HG03045 (cell line): ENCODE data around the gene NPHP4.

Experiments
- ATAC-seq: cut with Tn5 transposase; IDR thresholded peaks from one replicate; pipeline ENCODE4 v1.9.1; 2021; ENCODE audit warnings: mild to moderate bottlenecking, moderate library complexity; ENCODE audit not compliant: unreplicated experiment

Gene NPHP4

DNA sequence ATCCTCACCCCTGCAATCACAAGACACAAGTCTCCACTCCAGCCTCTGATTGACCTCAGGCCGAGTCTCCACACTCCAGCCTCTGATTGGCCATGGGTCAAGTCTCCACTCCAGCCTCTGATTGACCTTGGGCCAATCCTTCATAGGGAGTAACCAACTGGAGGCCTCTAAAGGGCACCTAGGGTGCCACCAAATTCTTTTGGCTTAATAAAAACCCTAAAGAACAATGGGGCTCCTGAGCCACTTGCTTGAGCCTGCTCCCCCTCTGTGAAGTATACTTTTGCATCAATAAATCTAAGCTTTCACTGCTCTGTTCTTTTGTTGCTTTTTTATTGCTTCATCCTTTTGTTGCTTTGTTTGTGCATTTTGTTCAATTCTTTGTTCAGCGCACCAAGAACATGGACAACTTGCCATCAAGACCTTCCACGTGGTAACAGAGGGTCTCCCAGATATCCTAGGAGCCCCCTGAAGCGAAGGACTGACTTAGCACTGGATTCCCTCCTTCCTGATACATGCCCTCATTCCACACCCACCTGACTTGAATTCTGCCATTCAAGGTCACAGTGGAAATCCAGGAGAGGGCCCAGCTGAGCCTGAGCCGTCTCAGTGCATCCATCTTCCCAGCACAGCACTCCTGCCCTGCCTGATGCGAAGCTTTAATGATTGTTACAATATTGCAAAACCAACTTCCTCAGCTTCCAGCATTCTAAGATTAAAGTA lies 152.9 kb downstream of the NPHP4 start:
- ATAC-seq = no peak

DNA sequence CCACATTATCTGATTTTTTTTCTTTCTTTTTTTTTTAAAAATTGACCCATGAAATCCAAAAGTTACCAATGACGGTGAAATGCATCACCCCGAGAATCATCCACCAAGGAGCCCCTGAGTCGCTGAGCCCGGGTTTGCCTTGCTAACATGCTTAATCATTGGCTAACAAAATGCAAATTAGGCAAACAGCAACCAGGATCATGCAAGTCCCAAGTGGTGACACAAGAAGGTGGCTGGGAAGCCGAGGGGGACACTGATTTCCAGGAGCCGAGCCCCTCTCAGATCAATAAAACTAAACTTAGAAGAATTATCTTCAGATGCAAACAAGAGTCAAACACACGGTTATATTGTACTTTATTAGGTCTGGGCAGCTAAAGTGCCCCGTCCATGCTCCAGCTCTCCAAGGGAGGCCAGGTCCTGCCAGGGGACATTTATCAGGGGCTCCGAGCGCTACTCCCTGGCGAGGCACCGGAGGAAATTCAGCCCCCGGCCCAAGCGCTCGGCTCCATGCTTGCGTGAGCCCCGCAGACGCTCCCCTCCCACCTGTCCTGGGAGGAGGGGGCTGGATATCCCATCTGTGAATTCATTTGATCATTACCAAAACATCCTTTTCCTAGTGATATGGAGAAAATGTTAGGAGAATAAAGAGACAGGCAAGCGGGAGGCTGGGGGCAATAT lies 154.1 kb downstream of the NPHP4 start:
- ATAC-seq = no peak

DNA sequence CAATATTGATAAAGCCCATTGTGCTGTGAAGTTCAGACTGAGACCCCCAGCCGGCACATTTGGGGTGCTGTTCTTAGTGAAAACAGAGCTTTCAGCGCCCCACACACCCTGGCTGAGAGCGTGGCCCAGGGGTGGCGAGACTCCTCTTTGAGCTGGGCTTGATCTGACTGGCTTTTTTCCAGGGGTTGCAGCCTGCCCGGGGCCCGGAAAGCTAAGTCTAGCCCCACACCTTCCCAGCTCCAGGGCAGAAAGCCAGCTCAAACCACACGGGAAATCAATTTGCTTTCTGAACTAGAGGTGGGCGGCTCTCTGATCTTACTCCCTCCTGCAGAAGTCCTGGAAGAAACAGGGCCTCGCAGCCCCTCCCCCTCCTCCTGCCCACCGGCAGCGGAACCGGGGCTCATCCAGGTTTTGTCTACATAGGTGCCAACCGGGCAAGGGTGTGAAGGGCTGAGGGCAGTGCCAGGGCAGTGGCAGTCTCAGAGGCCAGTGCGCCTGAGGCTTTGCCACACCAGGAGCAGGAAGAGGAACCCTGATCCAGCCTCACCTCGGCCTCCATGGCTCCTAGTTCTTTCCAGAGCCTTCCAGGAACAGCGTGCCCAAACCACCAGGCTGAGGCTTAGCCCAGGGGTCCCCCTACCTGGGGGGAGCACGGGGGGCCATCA lies 155.3 kb downstream of the NPHP4 start:
- no peak for ATAC-seq

DNA sequence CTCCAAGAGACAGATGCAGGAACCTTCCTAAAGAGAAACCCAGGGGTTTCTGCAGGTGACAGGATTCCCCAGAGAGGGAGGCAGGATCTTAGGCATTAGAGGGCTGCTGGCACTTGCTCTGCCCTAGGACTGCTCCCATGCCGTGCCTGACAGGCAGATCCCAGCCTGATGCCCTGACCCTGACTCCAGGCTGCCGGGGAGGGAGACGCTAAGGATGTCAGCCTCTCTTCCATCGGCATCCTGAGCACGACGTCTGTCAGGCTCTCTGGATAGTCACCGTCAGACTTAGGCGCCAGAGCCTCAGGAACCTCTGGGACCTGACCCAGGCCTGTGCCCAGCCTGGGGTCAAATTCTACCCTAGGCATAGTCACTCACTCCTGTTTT lies 157.1 kb downstream of the NPHP4 start:
- ATAC-seq = no peak

DNA sequence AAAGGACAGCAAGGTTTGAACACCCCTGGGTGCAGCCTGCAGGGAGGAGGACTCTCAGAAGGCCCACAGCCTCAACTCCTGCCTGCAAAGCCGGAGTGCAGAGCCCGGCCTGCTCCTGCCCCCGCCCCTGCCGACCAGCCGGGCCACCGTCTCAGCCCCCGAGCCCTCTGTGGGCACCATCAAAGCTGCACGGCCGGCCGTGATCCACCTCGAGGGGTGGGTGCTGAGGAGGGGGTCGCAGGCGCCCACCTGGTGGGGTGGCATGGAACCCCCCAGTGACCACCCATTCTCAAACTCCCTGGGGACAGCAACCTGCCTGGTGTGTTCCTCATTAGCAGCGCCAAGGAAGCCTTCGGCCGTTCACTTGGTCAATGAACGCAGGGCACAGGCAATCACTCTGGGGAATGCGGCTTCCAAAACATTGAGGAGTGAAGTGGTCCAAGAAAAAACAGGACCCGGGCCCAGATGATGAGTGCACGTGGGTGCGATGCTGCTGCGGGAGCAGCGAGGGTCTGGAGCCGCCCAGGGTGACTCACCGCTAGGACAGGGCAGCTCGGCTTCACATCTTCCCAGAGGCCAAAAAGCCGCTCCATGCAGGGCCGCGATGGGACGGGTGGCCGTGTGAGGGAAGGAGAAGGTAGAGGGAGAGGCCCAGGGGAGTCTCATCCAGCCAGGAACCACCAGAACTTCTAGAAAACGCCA lies 157.6 kb downstream of the NPHP4 start:
- no peak for ATAC-seq

DNA sequence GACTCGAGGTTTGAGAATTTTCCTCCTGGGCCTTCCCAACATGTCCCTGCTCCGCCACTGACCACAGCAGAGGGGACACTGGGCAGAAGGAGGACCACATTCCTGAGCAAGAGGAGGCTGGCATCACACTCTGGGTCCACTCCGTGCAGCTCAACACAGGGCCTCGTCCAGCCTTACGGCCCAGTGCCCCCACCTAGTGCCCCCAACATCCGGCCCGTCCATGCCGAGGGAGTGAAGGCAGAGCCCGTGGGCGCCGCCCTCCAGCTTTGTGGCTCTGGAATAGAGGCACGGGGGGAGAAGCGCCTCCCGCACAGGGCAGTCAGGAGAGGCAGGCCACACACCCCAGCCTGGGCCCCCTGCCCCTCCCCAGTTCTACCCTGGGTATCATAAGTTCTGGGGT lies 158.3 kb downstream of the NPHP4 start:
- ATAC-seq = no peak

DNA sequence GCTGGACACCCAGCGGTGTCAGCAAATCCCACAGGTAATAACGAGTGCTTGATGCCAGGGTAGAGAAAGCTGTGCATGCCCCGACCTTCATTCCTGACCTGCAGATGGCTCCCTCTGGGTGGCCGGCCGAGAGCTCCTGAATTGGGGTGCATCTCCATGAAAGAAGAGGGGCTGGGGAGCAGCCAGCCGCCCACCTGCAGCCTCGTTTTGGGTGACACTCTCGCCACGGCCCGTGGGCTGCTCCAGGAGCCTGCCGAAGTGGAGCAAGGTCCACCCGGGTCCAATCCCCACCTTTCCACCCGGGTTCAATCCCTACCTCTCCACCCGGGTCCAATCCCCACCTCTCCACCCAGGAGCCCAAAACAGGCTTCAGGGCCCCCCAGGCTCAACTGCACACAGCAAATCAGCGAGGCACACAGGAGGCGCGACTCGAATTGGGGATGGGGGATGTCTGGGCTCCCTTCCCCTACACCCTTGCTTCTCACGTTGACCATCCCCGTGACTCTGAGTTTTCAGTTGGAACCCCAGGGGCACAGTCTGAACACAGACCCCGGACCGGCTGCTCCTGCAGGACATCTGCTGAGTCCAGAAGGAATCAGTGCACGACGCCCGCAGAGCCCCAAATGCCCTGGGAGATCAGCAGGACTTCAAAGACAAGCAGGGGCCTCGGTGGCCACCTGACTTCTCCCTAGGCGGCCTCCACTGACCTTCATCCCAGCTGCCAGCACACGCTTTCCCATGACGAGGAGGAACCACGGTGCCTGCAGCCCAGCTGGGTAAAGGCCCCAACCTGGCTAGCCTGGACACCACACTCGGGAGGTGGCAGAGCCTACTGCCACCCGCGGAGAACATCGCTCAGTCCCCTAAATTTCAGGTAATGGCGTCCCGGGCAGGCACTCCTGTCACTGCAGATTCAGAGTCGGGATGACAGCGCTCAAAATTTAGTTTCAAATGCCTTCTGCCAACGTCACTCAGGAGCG lies 159.0 kb downstream of the NPHP4 start:
- no peak for ATAC-seq

DNA sequence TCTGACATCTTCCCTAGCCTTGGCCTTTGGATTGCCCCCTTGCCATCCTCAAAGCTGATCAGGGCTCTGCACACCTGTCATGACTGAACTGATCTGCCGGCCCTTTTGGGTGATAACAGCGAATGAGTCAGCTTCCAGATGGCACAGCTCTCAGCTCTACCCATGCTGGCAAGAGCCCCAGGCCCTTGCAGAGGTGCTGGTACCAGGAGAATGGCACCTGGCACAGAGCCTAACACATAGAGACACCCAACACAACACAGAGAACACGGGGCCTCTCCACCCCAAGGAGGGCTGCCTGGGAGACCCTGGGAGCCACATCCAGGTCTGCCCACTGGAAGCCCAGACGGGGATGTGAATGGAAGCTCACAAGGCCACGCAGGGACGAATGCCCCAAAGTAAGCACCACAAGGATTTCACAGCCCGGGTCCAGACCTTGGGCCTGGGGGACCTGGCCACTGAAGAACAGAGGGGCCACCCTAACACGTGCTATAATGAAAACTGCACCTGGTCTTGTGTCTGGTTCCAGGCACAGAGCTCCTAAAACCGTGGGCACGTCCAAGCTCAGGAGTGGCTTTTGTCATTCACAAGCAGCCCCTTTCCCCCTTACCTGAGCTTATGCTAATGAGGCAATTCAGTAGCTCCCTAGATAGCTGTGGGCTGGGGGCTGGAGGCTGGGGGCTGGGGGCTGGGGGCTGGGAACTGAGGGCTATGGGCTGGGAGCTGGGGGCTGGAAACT lies 160.5 kb downstream of the NPHP4 start:
- ATAC-seq = no peak

DNA sequence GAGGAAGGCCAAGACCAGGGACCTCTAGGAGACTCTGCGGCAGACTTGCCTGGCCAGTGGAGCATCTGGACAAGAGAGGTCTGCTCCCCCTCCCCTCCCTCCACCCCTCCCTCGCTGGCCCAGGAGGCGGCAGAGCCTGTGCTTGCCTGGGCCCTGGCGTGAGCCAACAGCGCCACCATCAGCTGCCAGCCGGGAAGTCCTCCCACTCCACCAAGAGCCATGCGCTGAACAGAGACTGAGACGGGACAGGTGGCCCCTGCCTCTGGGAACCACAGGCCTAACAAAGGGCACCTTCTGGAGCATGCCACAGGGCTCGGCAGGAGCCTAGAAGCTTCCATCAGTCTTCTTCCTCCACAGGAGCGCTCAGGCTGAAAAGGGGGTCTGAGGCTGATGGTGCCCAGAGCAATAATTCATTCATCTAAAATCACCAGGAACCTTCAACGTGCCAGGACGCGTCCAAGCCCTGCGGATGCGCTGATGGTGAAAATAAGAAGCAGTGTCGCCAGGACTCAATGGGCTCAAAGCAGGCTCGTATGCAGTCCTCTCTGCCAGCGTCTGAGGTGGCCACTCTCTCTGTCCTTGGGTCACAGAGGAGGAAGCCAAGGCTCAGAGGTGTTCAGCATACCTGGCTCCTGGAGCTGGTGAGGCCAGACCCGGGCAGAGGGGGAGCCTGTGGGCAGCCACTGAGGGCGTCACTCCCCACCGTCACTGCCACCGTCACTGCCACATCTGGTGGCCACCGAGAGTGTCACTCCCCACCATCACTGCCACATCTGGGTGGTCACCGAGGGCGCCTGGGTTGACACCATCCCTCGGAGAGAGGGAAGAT lies 161.2 kb downstream of the NPHP4 start:
- ATAC-seq = no peak

DNA sequence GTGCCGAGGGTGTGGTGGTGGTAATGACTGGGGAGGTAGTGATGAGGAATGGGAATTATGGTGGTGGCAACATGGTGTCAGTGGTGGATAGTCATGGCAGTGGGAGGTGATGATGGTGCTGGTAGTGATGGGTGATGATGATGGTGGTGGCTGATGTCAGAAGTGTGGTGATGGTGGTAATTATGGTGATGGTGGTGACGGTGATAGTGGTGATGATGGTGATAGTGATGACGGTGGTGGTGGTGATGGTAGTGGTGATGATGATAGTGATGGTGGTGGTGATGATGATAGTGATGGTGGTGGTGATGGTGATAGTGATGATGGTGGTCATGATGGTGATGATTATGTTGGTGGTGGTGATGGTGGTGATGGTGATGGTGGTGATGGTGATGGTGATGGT lies 162.8 kb downstream of the NPHP4 start:
- ATAC-seq = no peak

DNA sequence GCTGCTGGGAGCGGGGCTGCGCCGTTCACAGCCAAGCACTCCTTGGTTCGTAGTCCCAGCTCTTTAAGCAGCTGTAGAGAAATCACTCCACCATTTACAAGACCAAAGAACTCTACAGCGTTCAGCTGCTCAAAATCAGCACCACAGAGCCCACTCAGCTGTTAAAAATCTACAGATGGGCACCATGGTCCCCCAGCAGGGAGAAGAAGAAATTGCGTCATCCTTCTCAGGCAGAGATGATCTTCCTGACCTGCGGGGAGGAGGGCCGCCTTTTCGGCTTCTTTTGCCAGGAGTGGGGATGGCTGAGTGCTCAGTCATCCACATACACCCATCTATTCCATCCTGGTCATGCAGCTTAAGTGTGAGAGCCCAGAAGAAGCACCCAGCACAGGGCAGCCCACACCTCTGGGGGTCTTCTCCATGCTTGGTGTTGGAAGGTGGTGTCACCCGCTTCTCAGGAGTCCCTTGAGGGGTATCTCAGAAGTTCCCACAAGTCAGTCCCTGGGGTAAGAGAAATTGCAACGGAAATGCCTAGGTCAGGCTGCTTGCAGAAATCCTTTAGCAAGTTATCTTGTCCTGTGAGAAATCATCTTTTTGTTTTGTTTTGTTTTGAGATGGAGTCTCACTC lies 163.8 kb downstream of the NPHP4 start:
- ATAC-seq = no peak

DNA sequence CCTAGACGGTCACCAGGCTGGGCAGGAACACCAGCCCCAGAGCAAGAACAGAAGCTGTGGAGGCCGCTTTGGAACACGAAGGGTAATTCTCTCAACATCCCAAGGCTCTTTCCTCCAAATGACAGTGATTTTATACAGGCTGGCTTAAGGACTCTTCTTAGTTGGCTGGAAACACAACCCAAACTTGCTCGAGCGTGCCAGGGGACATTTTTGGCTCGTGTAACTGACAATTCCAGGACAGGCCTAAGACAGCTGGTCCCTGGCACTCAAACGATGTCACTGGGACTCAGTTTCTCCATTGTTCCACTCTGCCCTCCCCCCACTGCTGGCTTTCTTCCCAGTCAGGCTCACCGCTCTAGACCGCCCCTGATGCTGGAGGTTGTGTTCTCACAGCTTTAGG lies 164.7 kb downstream of the NPHP4 start:
- no peak for ATAC-seq

DNA sequence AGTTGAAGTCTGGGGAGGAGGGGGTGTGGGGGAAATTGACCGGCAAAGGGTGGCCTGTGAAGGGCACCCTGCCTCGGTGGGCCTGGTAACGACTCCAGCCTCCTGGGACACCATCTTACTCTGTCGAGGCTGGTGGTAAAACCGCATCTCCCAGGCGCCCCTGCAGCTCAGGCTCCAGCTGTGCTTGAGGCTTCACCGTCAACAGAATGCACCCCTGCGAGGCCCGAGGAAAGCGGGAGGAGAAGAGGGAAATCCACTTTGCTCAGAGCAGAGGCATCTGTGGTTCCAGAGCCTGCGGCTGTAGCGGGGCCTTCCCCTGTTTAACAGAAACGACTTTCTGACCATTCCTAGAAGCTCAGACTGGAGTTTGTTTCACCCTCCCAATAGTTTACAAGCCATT lies 165.6 kb downstream of the NPHP4 start:
- no peak for ATAC-seq

DNA sequence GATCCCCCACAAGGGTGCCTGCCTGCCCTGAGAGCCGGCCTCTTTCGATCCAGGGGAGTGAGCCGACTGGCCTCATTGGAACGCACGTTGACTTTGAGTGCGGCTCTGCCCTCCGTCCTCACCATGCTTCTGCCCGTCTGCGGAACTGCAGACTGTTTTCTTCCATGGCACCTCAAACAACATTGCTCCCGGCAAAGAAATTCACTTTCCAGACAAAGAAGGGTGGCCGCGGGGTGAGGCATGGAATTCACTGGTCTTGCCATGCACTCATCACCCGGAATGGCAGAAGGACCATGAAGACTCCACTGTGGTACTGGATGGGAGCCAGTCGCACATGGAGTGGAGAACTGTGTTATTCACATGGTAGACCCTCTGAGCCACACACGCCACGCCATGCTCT lies 169.5 kb downstream of the NPHP4 start:
- ATAC-seq = no peak

DNA sequence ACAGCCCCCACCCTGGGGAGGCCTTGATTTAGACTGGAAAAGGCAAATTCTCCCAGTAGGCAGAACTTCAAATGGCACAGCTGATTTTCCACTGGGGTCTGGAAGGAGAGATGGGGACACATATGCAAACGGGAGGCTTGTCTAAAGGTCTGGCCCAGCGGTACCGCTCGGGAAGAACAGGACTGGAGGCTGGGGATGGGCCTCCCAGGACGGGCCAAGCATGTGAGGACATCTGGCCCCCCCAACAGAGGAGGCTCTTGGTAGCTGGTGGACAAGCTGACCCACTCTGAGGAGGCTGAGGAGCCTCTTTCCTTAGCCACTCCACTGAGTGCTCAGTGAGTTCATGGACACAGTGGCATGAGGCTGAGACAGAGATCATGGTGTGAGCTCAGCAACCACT lies 170.0 kb downstream of the NPHP4 start:
- ATAC-seq = no peak

DNA sequence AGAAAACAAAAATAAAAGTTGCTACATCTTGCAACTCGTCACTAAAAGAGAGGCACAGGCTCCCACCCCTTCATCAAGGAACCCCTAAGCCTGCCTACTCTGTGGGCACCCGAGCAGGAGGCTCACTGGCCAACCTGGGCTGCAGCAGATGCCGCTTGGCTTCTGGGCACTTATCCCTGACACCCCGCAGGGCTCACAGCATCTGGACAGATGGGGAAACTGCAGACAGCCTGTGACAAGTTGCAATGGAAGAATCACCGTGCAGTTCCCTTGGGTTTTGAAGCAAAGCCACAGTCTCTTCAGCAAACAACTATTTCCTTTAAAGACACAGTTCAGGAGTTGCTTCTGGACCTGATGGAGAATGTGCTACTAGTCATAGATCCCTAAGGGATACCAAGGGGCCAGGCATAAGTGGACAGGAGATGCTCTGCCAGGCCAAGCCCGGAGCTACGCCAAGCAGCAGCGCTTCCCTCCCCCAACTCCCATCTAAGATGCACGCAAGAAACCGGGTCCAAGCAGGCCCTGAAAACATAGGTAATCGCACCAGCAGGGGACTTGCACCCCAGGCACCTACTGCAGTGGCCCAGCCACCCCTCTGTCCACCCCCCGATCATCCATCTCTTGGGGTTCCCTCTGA lies 170.6 kb downstream of the NPHP4 start:
- ATAC-seq = no peak

DNA sequence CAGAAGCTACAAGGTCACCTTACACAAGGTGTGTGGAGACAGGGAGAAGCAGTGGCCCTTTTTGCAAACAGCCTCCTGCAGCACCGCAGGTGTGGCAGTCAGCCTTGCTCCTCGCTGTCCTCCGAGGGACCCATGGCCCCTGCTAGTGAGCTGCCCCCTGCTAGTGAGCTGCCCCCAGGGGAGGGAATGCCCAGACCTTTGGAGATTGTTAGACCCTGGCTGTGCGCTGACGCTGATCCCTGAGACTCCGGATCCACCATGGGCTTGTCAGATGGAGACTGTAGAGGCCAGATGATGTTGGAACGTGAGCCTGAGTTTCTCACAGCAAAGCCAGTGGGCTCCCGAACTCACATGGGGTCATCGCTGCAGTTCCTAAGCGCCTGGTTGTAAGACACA lies 172.2 kb downstream of the NPHP4 start:
- ATAC-seq = no peak

DNA sequence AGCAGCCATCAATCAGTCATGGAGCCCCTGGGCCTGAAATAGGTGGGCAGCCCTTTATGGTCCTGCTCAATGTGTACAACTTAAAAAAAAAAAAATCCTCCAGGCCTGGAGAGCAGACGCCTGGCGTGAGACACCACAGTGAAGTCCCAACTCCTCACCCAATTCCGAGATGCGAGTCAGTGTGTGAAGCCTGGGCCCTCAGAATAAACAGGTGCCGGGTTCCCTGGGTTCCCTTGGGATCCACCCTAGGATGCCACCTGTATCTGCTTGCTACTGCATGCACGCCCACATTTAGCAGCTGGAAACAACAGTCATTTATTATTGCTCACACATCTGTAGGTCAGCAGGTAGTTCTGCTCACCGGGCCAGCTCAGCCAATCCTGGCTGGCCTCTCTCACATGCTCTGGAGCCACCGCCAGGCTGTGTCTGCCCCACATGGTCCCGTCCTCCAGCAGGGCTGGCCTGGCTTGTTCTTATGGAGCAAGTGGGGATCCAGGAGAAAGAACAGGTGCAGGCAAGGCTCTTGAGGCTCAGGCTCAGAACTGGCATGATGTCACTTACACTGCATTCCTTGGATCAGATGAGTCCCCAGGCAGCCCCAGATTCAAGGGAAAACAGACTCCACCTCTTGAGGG lies 172.7 kb downstream of the NPHP4 start:
- no peak for ATAC-seq
